Measurements from ENCODE around the gene MYL12A. TPM values are rescaled to one million over a fixed set of nuclear protein-coding genes. Genes with fewer than 3 reads are reported as not detected.

Gene MYL12A
- total RNA-seq, 1 donor from 2014 or later, result 165 TPM

GRCh38 chr18:3252843-3253242, 5.2 kb downstream of the MYL12A start:
- H3K4me1 Mint-ChIP-seq, result peaks cover 21% of the 10 kb centered on the region
- no peak for DNase-seq (ENCODE audit: low read depth, low spot score)
- TF ChIP-seq, protein P1, sequence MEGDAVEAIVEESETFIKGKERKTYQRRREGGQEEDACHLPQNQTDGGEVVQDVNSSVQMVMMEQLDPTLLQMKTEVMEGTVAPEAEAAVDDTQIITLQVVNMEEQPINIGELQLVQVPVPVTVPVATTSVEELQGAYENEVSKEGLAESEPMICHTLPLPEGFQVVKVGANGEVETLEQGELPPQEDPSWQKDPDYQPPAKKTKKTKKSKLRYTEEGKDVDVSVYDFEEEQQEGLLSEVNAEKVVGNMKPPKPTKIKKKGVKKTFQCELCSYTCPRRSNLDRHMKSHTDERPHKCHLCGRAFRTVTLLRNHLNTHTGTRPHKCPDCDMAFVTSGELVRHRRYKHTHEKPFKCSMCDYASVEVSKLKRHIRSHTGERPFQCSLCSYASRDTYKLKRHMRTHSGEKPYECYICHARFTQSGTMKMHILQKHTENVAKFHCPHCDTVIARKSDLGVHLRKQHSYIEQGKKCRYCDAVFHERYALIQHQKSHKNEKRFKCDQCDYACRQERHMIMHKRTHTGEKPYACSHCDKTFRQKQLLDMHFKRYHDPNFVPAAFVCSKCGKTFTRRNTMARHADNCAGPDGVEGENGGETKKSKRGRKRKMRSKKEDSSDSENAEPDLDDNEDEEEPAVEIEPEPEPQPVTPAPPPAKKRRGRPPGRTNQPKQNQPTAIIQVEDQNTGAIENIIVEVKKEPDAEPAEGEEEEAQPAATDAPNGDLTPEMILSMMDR (conservative IDR thresholded peaks at IDR 0.05), result no peak
- H3K36me3 Mint-ChIP-seq (ENCODE audit: low read depth), result peaks cover 12% of the 10 kb centered on the region
- no peak overlapping the region for H3K27ac Mint-ChIP-seq (ENCODE audit: unreplicated experiment)
- peak overlapping the region; percentile 31 for H3K4me3 Mint-ChIP-seq
- no peaks in the 10 kb centered on the region for H3K27me3 Mint-ChIP-seq (ENCODE audit: low read depth)
- H3K9me3 Mint-ChIP-seq, result no peaks in the 10 kb centered on the region

DNA sequence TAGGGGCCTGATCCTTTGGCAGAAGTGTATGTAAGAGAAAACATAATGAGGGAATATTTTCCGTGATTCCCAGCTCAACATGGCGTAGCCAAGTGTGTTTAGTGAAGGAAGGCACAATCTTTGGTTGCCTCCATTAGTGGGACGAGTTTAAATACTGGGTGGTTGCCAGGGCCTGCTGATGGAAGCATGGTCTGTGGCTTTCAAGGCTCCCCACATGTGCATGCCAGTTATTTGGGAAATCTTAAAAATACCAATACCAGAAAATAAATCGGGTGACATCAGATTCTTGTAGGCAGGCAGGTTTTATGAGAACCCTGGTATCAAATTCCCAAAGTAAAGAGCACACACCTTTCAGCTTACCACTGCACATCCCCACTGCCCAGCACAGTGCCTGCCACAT, 7.1 kb downstream of the MYL12A start:
- no peak overlapping the region for H3K27ac Mint-ChIP-seq (ENCODE audit: unreplicated experiment)
- H3K36me3 Mint-ChIP-seq (ENCODE audit: low read depth), result peaks cover 8% of the 10 kb centered on the region
- TF ChIP-seq, protein P1 (conservative IDR thresholded peaks at IDR 0.05), result no peak
- no peak overlapping the region for H3K4me3 Mint-ChIP-seq
- no peaks in the 10 kb centered on the region for H3K27me3 Mint-ChIP-seq (ENCODE audit: low read depth)
- DNase-seq (ENCODE audit: low read depth, low spot score), result no peak
- no peaks in the 10 kb centered on the region for H3K9me3 Mint-ChIP-seq
- H3K4me1 Mint-ChIP-seq, result peaks cover 7% of the 10 kb centered on the region

- Mint-ChIP-seq H3K36me3 (ENCODE audit: low read depth) (peaks cover 7% of the 10 kb centered on the region), H3K27me3 (ENCODE audit: low read depth) (no peaks in the 10 kb centered on the region), H3K27ac (ENCODE audit: unreplicated experiment) (no peak overlapping the region)
These were observed 8.1 kb downstream of the MYL12A start for GRCh38 chr18:3255611-3256165.

DNA sequence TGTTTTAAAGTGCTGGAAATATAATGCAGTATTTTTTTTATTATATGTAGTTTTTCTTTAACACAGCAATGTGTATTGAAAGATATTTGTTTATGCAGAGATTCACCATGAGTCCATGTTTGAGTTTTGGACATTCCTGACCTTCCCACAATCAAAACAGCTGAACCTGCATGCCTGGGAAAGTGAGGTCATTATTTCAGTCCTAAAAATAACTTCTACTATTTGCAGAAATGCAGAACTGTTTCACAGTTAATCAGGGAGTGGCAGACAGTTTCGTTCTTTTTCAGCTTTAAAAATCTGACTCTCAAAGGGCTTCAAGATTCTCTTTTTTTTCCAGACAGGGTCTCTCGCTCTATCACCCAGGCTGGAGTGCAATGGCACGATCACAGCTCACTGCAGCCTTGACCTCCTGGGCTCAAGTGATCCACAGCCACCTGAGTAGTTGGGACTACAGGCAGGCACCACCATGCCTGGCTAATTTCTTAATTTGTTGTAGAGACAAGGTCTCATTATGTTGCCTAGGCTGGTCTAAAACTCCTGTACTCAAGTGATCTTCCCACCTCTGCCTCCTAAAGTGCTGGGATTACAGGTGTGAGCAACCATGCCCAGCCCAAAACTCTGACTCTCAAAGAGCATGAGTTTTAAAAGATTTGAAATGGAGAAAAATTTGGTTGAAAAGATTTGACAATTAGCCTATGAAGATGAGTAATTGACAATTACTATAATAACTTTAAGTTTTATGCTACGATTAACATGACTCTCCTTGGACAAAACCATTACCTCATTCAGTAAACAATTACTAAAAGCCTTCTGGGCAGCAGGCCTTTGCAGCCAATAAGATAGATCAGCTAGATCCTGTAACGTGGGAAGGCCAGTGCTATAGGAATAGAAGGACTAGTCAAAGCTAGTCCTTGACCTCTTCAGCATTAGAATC, 9.4 kb downstream of the MYL12A start:
- peaks cover 9% of the 10 kb centered on the region for H3K4me1 Mint-ChIP-seq
- DNase-seq (ENCODE audit: low read depth, low spot score), result no peak
- H3K9me3 Mint-ChIP-seq, result no peaks in the 10 kb centered on the region
- H3K36me3 Mint-ChIP-seq (ENCODE audit: low read depth), result peaks cover 6% of the 10 kb centered on the region
- no peaks in the 10 kb centered on the region for H3K27me3 Mint-ChIP-seq (ENCODE audit: low read depth)
- TF ChIP-seq, protein P1 (conservative IDR thresholded peaks at IDR 0.05), result no peak
- no peak overlapping the region for H3K4me3 Mint-ChIP-seq
- no peak overlapping the region for H3K27ac Mint-ChIP-seq (ENCODE audit: unreplicated experiment)

More at GRCh38 chr18:3255611-3256165, 8.1 kb downstream of the MYL12A start:
- Mint-ChIP-seq H3K4me1 (peaks cover 3% of the 10 kb centered on the region), H3K9me3 (no peaks in the 10 kb centered on the region), H3K4me3 (no peak overlapping the region)
- DNase-seq (ENCODE audit: low read depth, low spot score), result no peak
- TF ChIP-seq, protein P1 (conservative IDR thresholded peaks at IDR 0.05), result no peak

GRCh38 chr18:3257627-3258120, 10.1 kb downstream of the MYL12A start:
- TF ChIP-seq, protein P1 (conservative IDR thresholded peaks at IDR 0.05), result no peak
- Mint-ChIP-seq H3K4me3 (no peak overlapping the region), H3K27ac (ENCODE audit: unreplicated experiment) (no peak overlapping the region), H3K9me3 (no peaks in the 10 kb centered on the region), H3K27me3 (ENCODE audit: low read depth) (no peaks in the 10 kb centered on the region), H3K4me1 (peaks cover 11% of the 10 kb centered on the region), H3K36me3 (ENCODE audit: low read depth) (peaks cover 6% of the 10 kb centered on the region)
- no peak for DNase-seq (ENCODE audit: low read depth, low spot score)

Measured in neural crest cell (in vitro differentiated cells).